ENCODE data around the gene CCNY.
"Not testable (repeated sequence)": the region's sequence is repeated elsewhere in the genome, so short reads cannot be mapped to it uniquely, and the experiment has no call there.

CCNY gene

DNA sequence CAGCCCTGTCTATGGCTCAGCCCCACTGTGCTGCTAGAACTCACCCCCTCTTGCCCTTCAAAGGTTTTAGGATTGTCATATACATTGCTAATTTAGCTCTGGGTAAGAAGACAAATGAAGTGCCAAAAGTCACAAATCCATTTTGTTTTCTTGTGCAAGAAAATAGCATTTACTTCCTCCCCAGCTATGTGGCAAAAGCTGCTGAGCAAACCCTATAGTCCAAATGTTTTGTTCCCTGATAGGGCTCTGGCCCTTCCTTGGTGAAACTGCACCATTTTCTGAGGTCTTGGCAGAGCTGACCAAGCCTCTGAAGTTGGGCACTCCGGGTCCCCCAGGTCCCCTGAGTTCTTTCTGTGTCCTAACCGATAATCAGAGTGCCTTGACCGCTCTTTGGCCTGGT lies 184.7 kb downstream of the CCNY start:
- DNase-seq (ENCODE audit: low read depth), result no peak

DNA sequence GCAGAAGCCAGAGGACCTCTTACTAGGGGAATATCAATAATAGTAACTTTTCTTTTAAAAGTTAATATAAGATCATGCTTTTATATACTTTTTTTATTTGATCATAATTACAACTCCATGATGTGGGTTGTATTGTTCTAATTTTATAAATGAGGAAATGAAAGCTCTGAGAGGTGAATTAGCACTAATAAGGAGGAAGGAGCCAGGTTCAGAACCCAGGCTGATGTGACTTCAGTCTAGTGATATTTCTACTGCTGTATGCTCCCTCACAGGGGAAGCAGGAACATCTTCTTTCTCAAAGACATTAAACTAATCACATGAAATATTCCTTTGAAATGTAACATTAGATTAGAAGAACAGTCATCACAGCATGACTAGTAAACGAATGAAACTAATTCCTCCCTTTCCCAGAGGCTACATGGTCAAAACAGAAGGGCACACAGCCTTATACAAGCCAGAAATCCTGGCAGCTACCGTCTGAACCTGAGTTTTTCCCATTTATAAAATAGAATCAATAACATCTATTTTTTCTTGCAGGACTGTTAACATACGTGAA lies 187.4 kb downstream of the CCNY start:
- no peak for DNase-seq (ENCODE audit: low read depth)

DNA sequence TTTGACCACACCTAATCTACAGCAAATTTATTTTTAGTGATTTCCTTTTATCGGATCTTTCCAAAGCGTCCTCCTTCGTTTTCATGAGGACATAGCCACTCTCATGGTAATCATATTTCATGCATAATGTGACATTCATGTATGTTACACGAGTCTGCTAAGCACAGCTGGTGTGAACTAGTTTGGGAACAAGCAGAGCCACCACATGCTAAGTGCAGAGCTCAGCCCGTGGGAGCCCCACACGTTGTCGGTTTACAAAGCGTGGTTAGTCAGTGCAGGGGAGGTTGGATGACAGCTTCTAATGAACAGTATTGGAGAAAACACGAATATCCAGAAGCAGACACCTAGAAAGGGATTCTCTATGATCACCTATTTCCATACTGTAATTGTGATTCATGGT lies 190.4 kb downstream of the CCNY start:
- DNase-seq (ENCODE audit: low read depth), result no peak

DNA sequence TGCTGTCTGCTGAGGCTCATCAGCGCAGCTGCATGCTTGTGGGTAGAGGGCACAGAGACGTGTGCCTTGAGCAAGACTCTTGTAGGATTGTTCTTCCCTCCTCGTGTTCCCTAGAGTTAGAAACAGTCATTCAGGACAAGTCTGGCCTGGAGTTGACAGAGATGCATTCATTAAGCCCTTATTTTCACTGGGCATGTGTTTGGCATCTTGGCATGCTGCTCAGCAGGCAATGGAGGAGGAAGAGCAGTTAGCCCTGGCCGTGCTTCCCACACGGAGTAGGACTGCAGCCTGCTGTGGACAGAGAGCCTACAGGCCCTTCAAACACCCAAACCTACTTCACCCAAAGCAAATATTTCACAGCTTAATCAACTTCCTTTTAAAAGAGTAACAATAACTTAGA lies 195.8 kb downstream of the CCNY start:
- DNase-seq (ENCODE audit: low read depth), result no peak

DNA sequence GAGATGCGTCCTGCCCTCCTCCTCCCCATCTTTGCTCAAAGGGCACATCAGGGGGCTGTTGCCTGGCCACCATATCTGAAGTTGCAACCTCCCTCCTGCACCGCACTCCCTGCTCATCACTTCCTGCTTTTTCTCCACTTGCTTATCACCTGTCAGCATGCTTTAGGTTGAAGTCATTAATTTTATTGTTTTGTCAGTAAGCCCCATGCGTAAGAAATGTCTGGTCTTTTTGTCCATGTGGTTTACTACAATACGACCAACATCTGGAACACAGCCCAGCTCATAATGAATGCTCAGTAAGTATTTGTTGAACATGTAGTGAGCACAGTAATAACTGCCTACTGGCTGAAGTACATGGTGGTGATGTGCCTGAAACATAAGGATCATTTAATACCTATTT lies 197.3 kb downstream of the CCNY start:
- no peak for DNase-seq (ENCODE audit: low read depth)

DNA sequence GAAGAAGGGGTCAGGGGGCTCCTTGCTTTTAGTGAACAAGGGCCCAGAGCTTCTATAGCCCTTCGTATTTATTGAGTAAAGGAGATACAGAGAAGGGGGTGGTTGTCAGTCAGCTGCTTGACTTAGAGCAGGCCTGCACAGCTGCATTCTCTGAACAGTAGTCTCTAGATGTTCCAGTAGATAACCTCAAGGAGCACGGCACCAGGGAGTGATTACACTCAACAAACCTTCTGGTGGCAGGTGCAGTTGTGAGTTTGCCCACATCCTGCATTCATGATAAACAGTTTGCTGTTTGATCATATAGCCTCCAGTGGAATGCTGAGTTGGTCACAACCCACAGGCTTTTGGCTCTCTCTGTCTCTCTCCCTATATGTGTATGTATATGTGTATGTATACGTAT lies 198.8 kb downstream of the CCNY start:
- DNase-seq (ENCODE audit: low read depth), result no peak

DNA sequence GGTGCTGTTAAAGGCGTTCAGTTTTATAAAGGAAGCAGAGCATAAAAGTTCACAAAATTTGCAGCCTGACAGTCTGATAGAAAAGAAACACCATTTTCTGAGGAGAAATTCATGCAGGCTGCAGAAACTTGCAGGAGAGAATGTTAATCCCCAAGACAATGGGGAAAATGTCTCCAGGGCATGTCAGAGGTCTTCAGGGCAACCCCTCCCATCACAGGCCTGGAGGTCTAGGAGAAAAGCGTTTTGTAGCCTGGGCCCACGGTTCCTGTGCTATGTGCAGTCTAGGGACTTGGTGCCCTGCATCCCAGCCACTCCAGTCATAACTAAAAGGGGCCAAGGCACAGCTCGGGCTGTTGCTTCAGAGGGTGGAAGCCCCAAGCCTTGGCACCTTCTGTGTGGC lies 200.5 kb downstream of the CCNY start:
- no peak for DNase-seq (ENCODE audit: low read depth)

DNA sequence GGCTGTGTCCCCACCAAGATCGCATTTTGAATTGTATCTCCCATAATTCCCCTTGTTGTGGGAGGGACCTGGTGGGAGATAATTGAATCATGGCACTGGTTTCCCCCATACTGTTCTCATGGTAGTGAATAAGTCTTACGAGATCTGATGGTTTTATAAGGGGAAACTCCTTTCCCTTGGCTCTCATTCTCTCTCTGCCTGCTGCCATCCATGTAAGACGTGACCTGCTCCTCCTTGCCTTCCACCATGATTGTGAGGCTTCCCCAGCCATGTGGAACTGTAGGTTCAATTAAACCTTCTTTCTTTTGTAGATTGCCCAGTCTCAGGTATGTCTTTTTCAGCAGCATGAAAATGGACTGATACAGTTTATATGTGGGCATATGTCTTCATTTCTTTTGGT lies 201.6 kb downstream of the CCNY start:
- DNase-seq (ENCODE audit: low read depth), result not testable (repeated sequence)

DNA sequence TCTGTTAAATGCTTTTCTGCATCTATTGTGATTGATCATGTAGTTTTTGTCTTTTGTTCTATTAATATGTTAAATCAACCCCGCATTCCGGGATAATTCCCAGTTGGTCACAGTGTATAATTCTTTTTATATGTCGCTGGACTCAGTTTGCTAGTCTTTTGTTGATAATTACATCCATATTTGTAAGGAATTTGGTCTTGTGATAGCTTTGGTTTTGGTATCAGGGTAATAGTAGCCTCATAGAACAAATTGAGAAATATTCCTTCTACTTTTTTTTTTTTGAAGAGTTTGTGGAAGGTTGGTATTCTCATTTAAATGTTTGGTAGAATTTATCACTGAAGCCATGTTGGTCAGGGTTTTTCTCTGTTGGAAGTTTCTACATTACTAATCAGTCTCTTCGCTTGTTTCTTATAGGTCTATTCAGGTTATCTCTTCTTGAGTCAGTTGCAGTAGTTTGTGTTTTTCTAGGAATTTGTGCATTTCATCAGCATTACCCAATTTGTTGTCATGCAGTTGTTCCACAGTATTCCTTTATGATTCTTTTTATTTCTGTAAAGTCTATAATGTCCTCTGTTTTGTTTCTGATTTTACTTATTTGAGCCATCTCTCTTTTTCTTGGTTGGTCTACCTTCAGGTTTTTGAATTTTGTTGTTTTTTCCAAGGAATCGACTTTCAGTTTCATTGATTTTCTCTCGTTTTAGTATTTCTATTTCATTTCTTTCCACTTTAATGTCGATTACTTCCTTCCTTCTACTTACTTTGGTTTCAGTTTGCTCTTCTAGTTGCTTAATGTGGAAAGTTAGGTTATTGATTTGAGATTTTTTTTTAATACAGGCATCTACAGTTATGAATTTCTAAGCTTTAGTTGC lies 204.2 kb downstream of the CCNY start:
- no peak for DNase-seq (ENCODE audit: low read depth)

DNA sequence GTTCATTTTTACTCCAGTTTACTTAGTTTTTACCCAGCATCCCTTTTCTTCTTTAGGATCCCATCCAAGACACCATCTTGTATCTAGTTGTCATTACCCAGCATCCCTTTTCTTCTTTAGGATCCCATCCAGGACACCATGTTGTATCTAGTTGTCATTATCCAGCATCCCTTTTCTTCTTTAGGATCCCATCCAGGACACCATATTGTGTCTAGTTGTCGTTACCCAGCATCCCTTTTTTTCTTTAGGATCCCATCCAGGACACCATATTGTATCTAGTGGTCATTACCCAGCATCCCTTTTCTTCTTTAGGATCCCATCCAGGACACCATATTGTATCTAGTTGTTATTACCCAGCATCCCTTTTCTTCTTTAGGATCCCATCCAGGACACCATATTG lies 205.4 kb downstream of the CCNY start:
- DNase-seq (ENCODE audit: low read depth), result no peak

DNA sequence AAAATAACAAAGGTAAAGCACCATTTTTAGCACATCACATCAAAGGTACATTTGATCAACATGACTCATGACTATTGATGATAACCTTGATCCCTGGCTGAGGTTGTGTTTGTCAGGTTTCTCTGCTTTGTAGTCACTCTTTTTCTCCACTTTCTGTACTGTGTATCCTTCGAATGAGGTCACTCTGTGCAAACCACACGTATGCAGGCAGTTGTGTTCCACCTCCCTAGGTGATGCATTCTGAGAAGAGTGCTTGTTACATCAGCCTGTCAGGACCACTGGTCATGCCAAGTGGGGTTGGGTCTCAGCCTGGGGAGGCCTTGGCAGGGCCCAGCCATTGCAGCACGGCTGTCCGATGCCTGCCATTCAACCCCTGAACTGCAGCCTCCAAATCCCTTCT lies 206.0 kb downstream of the CCNY start:
- DNase-seq (ENCODE audit: low read depth), result no peak

DNA sequence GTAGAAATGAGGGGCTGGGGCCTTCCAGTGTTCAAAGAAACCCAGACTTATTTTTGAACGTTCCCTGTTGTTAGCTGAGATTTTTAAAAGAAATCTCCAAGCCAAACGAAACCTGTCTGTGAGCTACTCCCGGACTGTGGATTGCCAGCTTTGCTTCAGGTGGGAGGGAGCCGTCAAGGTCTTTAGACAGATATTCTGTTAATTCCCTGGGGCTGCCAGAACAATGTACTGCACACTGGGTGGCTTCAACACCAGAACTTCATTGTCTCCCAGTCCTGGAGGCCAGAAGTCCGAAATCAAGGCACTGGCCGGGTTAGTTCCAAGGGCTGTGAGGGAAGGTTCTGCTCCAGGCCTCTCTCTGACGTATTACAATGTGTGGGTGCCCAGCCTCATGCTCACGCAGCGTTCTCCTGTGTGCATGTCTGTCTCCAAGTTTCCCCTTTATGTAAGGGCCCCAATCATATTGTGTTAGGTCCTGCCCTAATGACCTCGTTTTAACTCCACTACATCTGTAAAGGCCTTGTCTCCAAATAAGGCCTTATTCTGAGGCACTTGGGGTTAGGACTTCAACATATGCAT lies 208.9 kb downstream of the CCNY start:
- no peak for DNase-seq (ENCODE audit: low read depth)

DNA sequence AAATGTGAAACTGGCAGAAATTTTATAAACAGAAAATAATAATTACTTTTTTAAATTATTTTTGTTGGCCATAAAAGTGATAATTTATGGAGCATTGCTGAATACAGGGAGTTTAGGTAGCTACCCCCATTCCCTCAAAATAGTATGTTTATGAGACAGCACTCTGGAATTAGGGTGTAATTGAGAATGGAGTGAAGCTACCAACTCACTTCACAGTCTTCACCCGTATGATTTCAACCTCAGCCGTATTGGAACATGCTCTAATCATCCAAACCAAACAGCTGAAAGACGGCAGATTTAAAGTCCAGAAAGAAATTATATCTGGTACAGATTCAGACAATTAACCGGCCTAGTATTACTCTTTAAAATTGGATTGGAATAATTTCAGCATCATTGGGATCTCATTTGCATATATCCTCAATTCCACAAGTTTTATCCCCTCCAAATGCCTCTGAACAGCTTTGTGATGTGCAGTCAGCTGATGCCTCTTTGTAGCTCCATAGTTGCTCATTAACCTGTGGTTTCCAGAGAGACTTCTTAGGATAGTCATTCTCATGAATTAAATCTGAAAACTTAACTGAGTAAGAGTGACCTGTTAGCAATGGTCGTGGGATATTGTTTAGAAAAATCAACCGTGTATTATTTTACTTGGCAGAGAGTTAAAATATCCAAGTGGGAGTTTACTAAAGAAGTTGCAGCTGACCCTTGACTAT lies 209.7 kb downstream of the CCNY start:
- DNase-seq (ENCODE audit: low read depth), result no peak

DNA sequence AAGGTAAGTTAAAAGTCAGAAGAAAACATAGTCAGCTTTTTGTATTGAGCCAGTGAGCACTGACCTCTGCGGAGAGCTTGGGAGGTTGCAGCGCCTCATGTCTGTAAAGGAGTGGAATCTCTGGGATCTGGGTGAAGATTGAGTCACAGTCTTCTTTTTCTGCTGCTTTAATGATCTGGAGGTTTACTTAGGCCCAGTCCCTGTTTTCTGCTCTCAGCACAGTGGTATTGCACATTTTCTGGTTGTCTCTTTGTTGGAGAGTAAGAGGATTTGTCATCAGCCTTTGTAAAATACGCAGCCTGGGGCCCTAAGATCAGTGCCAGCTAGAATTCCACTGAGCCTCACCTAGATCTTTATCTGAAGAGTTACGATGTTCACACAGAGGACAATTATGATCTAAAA lies 210.5 kb downstream of the CCNY start:
- DNase-seq (ENCODE audit: low read depth), result no peak

DNA sequence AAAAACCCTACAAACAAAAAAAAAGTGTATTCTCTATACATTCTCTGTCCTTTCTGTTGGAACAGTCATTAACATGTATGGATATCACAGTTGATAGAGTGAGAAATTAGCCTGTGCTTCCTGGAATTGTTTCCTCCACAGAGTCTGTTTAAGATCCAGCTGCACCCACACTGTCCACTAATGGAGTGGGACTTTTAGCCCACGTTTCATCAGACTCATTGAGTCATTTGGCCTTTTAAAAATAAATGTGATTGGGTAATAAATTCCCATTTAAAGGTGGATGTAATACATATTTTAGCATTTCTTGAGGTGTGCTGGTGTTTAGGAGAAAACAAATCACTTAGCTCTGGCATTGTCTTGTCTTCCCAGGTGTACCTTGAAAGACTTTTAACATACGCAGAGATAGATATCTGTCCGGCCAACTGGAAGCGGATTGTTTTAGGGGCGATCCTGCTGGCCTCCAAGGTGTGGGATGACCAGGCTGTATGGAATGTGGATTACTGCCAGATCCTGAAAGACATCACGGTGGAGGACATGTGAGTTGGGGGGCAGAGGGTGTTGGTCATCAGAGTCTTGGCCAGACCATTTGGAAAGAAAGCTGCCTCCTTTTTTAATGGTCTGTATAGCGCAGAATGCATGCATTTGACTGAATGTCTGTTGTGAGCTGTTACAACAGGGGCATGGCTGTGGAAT lies 216.5 kb downstream of the CCNY start:
- DNase-seq (ENCODE audit: low read depth), result no peak

DNA sequence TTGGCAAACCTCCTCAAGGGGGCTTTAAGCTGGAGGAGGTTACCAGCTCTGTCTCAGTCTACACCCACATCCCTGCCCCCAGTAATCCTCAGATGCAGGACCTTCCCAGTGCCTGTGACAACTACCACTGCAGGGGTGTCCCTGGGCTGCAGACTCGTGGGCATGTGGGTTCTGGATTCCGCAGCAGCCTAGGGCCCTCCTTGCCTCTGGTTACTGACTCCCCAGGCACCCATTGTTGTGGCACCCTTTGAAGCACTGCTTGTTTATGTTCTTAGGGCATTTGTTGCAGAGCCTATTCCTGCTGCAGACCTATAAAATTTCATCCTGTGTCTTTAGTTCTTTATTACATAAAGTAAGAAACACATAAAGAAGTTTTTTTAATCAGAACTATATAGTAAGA lies 217.7 kb downstream of the CCNY start:
- DNase-seq (ENCODE audit: low read depth), result no peak

DNA sequence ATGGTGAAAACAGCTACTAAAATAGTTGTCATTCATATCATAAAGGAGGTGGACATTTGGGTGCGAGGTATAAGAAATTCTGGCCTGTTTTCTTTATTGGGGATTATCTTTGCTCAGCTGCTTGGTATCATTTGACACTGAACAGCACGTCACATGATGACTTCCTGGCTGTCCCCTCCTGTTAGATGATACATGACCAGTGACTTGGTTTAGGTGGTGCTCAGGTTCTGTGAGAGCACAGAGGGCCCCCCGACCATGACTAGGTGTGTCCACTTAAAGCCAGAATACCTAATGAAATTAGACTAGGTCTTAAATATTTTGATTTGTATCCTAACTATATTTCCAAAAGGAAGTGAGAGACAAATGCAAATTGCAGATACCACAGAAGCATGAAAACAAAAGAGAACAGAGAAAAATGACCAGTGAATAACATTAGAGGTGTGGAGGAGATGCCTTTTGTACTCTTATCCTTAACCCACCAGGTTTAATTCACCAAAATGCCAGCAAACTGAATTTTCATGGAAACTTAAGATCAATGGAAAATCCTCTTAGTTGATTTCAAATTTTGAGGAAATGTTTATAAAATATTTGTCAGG lies 218.2 kb downstream of the CCNY start:
- no peak for DNase-seq (ENCODE audit: low read depth)

DNA sequence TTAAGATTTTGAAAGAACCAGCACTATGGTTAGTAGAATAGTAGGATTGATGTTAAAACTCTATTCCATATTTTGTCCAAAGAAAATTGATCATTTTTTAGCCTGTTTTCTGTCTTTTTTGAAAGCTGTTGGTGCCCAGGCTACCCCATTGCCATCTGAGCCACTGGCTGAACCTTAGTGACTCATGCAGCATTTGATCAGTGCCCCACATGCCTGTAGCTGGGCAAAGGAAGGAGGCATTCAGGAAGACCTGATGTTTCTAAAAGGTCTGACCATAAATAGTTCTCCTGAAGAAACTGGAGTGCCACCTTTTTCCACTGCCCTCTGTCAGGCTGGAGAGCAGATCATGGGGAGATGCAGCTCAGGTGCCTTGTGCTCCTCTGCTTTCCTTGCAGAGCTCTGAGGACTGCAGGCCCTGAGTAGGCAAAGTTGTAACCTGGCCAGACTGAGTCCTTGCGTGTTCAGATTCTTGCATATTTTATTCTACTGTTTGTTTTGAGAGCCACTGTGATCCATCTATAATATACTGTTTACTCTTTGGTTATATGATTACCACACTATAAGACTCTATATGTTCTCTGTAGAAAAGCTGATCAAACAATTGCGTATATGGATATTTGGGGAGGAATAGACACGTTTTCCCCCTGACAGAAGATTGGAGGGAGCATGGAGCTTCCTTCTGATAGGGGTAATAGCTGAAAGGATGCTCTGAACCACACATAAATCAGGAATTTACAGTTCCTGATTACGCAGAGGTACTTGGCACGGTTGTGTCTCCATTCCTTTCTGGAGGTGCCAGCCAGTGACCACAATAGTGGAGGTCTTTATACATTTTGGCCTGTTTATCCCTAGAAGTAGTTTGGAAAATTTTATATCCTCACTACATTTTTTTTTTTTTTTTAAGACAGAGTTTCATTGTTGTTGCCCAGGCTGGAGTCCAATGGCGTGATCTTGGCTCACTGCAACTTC lies 219.9 kb downstream of the CCNY start:
- no peak for DNase-seq (ENCODE audit: low read depth)

DNA sequence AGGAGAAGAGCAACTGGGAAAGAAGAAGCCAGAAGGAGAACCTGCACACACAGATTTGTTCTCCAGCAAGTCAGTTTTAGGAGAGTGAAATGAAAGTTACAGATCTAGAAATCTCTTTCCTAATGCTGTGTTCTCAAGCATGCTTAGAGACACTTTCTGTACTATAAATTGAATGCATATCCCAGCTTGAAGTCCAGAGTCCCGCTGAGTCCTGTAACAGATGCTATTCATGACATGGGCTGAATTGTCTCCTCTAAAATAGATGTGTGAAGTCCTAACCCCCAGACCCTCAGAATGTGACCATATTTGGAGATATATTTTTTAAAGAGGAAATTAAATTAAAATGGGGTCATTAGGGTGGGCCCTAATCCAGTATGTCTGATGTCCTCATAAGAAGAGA lies 222.0 kb downstream of the CCNY start:
- DNase-seq (ENCODE audit: low read depth), result no peak

DNA sequence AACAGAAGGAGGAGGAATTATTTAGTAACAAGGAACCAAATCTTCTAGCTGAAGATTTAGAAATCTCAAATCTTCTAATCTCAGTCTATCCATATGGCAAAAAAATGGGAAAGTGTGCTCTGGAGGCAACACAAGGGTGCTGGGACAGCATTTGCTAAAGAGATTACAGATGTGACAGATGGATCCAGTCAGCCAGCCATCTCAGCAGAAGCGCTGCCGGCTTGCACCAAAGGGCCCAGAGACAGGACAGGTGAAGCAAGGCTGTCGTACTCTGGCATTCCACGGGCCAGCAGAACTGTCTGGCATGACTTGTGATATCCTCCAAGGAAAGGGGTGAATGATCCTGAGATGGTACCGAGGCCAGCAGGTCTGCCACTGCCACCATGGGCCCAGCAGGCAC lies 223.1 kb downstream of the CCNY start:
- no peak for DNase-seq (ENCODE audit: low read depth)

DNA sequence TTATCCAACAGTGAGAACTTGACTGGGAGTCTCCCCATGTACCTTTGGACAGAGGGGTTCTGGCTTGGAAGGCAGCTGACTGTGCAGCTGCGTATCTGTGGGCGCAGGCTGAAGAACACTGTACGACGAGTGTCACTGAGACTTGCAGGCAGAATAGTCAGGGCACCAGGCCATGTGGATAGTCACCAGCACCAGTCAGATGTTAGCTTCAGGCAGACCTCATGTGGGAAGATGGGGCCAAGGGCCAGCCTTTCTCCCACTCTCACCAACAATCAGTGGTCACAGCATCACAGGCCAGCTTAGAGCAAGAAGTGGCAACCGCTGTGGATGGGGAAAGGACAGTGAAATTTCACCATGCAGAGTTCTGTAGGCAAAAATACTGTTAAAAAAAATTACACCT lies 225.4 kb downstream of the CCNY start:
- DNase-seq (ENCODE audit: low read depth), result no peak
